Type B pancreatic cell (in vitro differentiated cells): ENCODE data around the gene TGDS. TPM values are rescaled to one million over a fixed set of nuclear protein-coding genes. Genes with fewer than 3 reads are reported as not detected.
A peak's percentile ranks its signal among the peaks of the same experiment; 100 is the strongest.

Experiments used
- DNase-seq: peaks from one replicate; pipeline ENCODE4 v3.0.0; 2021; ENCODE audit warnings: mixed read lengths; ENCODE audit not compliant: unreplicated experiment; ENCODE audit errors: extremely low spot score
- H3K27ac Mint-ChIP-seq: 2 replicates; pipeline ENCODE4 v1.8.0; 2021; ENCODE audit warnings: mild to moderate bottlenecking, mixed read lengths
- H3K27me3 Mint-ChIP-seq: 2 replicates; pipeline ENCODE4 v1.8.0; 2021; ENCODE audit warnings: mixed read lengths
- H3K36me3 Mint-ChIP-seq: 2 replicates; pipeline ENCODE4 v1.8.0; 2021; ENCODE audit warnings: mixed read lengths
- H3K4me1 Mint-ChIP-seq: one replicate; pipeline ENCODE4 v1.8.0; 2021; ENCODE audit warnings: mixed read lengths; ENCODE audit not compliant: unreplicated experiment
- H3K4me3 Mint-ChIP-seq: 2 replicates; pipeline ENCODE4 v1.8.0; 2021; ENCODE audit warnings: mild to moderate bottlenecking, mixed read lengths
- H3K9me3 Mint-ChIP-seq: 2 replicates; pipeline ENCODE4 v1.8.0; 2021; ENCODE audit warnings: mixed read lengths
- total RNA-seq: library from RNA; stranded (reverse); gene quantifications from 2 replicates; pipeline ENCODE4 v1.2.1, GENCODE V29; 2021; ENCODE audit warnings: low replicate concordance
- TF ChIP-seq, protein P1 (sequence below): fragments of 200-600 bp; sonication (generic); conservative IDR thresholded peaks from 2 replicates; pipeline ENCODE4 v1.5.0; 2021; ENCODE audit warnings: antibody characterized with exemption, mild to moderate bottlenecking

TGDS gene
- total RNA-seq, 1 donor from 2014 or later, result 11.7 TPM

DNA sequence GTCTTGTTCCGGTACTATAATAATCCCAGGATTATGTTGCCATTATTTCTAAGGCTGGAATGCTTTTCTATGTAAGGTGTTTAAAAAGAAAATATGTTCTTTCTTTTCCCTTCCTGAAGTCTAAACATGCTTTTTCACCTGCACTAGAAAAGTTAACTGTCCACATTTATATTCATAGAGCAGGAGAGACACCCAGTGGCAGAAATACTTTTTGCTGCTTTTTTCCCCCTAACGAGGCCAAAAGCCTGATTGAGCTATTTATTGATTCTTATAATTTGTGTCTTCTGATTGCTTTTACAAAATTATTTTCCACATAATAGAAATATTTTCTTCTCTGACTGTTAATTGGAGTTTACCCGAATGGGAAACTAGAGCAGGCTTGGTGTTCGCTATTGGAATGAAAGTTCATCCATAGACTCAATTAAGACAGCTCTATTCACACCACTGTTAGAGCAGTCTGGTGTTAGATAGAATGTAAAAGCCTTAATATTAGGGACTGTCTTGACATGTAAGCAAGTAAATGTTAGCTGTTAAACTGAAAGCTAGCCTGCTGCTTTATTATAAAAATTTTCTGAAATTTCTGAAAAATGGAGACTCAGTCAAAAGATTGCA is 21.5 kb upstream of the TGDS start:
- no peak for DNase-seq
- TF ChIP-seq, protein P1, sequence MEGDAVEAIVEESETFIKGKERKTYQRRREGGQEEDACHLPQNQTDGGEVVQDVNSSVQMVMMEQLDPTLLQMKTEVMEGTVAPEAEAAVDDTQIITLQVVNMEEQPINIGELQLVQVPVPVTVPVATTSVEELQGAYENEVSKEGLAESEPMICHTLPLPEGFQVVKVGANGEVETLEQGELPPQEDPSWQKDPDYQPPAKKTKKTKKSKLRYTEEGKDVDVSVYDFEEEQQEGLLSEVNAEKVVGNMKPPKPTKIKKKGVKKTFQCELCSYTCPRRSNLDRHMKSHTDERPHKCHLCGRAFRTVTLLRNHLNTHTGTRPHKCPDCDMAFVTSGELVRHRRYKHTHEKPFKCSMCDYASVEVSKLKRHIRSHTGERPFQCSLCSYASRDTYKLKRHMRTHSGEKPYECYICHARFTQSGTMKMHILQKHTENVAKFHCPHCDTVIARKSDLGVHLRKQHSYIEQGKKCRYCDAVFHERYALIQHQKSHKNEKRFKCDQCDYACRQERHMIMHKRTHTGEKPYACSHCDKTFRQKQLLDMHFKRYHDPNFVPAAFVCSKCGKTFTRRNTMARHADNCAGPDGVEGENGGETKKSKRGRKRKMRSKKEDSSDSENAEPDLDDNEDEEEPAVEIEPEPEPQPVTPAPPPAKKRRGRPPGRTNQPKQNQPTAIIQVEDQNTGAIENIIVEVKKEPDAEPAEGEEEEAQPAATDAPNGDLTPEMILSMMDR, result peak; percentile 84
- no peak overlapping the region for H3K27ac Mint-ChIP-seq
- no peaks in the 10 kb centered on the region for H3K9me3 Mint-ChIP-seq
- no peaks in the 10 kb centered on the region for H3K4me1 Mint-ChIP-seq
- H3K27me3 Mint-ChIP-seq, result no peaks in the 10 kb centered on the region
- H3K4me3 Mint-ChIP-seq, result no peak overlapping the region
- peaks cover 19% of the 10 kb centered on the region for H3K36me3 Mint-ChIP-seq

DNA sequence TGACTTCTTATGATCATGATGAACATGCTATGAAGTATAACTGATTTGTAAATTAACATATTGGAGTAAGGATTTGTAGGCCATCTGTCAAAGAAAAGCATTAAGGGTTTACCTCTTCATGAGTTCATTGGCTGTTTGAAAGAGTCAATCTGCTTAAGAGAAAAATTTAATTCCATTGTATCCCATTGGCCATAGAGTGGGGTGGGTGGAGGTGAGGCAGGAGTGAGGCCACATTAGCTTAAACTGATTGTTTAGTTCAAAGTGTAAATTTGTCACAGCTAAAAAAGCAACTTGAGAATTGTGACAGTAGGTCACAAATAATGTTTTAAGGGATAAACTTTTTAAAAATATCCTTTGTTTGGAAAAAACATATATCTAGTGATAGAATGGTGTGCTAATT is 17.1 kb upstream of the TGDS start:
- Mint-ChIP-seq H3K36me3 (peaks cover 3% of the 10 kb centered on the region), H3K27me3 (no peaks in the 10 kb centered on the region), H3K9me3 (no peaks in the 10 kb centered on the region), H3K4me1 (no peaks in the 10 kb centered on the region), H3K4me3 (no peak overlapping the region), H3K27ac (no peak overlapping the region)
- TF ChIP-seq, protein P1, result no peak
- no peak for DNase-seq

DNA sequence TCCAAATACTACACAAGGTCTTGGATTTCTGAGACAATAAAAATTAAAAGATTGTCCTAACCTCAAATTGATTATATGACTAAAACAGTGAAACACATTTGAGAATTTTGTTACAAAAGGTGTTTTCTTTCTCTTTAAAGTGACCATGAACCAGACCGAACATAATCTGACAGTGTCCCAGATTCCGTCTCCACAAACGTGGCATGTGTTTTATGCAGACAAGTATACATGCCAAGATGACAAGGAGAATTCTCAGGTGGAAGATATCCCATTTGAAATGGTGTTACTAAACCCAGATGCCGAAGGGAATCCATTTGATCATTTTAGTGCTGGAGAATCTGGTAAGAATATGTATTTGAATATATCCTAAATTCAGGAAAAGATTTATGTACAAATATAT is 16.1 kb upstream of the TGDS start:
- Mint-ChIP-seq H3K27ac (no peak overlapping the region), H3K36me3 (peaks cover 5% of the 10 kb centered on the region), H3K9me3 (no peaks in the 10 kb centered on the region), H3K4me3 (no peak overlapping the region), H3K4me1 (no peaks in the 10 kb centered on the region), H3K27me3 (no peaks in the 10 kb centered on the region)
- no peak for DNase-seq
- TF ChIP-seq, protein P1, result no peak

DNA sequence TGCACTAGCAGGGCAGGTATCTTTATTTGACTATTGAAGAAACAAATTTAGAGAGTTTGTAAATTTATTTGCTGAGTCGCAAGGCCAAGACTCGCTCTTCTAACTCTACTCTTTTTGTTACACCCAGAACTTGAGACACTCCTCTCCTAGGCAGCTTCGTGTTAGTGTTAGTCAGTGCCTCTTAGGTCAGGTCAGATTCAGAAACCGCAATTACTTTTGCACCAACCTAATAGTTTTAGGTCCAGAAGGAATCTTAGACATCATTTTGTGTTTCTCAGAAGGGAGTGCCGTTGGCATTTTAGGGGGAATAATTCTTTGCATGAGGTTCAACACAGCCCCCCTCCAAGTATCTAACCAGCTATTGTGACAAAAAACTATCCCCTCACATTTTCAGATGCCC is 14.5 kb upstream of the TGDS start:
- H3K36me3 Mint-ChIP-seq, result peaks cover 15% of the 10 kb centered on the region
- H3K9me3 Mint-ChIP-seq, result no peaks in the 10 kb centered on the region
- H3K27me3 Mint-ChIP-seq, result no peaks in the 10 kb centered on the region
- H3K4me3 Mint-ChIP-seq, result no peak overlapping the region
- no peak for DNase-seq
- H3K4me1 Mint-ChIP-seq, result no peaks in the 10 kb centered on the region
- TF ChIP-seq, protein P1, result no peak
- H3K27ac Mint-ChIP-seq, result no peak overlapping the region

DNA sequence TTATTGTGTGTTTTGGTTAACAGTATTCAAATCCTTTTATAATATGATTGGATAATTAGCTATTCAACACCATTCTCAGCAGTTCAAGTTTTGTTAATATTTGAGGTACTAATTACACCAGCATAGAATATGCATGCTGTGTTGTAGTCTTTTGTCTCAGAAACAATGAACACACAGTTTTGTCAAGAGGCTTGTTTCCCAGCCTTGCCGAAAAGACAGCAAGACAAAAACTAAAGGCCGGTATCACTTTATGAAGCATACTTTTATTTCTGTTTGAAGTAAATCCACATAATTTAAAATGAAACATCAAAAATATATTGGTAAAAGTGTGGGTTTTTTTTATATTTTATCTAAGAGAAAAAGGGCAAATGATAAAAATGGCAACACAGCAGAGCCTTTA is 13.2 kb upstream of the TGDS start:
- TF ChIP-seq, protein P1, result no peak

DNA sequence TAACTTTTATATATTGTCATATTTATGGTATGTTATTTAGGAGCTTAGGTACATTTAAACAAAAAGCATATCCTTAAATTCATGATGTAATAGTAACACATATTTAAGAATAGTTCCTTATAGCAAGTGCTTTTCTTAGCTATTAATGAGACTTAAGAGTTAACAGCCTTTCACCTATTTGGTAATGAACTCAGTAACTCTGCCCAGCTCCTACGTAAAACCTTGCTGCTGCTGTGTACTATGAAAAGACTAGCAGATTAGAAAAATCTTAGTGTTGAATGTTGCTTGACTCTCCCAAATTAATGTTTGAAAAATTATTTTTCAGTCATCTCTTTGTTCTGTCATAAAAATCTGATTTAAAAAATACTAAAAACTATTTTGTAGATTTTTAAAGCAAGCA is 12.6 kb upstream of the TGDS start:
- Mint-ChIP-seq H3K4me1 (no peaks in the 10 kb centered on the region), H3K4me3 (no peak overlapping the region), H3K27ac (no peak overlapping the region), H3K36me3 (peaks cover 20% of the 10 kb centered on the region), H3K27me3 (no peaks in the 10 kb centered on the region), H3K9me3 (no peaks in the 10 kb centered on the region)
- TF ChIP-seq, protein P1, result no peak
- no peak for DNase-seq

More for the DNA sequence above, 13.2 kb upstream of the TGDS start:
- Mint-ChIP-seq H3K27me3 (no peaks in the 10 kb centered on the region), H3K9me3 (no peaks in the 10 kb centered on the region), H3K4me1 (no peaks in the 10 kb centered on the region), H3K36me3 (peaks cover 20% of the 10 kb centered on the region), H3K27ac (no peak overlapping the region), H3K4me3 (no peak overlapping the region)
- DNase-seq, result no peak
